ENCODE measurements around the gene G2E3.

DNA sequence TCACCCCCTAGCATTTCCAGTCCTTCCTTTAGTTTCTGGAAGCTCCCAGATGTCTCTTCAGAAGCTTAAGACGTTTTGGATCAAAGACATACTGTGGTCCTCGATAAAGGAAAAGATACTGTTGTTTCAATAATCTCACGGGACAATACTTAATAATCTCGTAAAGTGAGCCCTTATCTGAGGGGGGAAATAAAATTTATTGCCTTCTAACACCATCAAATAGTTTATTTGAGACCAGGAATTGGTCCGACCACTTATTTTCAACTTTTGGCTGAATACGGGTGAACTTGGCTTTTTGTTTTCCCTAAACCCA is 640 bp upstream of the G2E3 start:
- no peak for TF ChIP-seq CTCF (conservative IDR thresholded peaks at IDR 0.05 in 1 of 2, IDR thresholded peaks at IDR 0.05 in 1 of 2; ENCODE audit: low read depth in 1 of 2, low read length in 2 of 2)
- TF ChIP-seq EZH2 (IDR thresholded peaks at IDR 0.05; ENCODE audit: low read length, missing control alignments) = no peak

All from fibroblast of lung (primary cell).